GM21619 (cell line): ENCODE measurements around the gene MAP4K2.

ENCODE experiments used
- ATAC-seq: cut with Tn5 transposase; IDR thresholded peaks from one replicate; pipeline ENCODE4 v1.9.1; 2021; ENCODE audit not compliant: unreplicated experiment

The MAP4K2 gene

DNA sequence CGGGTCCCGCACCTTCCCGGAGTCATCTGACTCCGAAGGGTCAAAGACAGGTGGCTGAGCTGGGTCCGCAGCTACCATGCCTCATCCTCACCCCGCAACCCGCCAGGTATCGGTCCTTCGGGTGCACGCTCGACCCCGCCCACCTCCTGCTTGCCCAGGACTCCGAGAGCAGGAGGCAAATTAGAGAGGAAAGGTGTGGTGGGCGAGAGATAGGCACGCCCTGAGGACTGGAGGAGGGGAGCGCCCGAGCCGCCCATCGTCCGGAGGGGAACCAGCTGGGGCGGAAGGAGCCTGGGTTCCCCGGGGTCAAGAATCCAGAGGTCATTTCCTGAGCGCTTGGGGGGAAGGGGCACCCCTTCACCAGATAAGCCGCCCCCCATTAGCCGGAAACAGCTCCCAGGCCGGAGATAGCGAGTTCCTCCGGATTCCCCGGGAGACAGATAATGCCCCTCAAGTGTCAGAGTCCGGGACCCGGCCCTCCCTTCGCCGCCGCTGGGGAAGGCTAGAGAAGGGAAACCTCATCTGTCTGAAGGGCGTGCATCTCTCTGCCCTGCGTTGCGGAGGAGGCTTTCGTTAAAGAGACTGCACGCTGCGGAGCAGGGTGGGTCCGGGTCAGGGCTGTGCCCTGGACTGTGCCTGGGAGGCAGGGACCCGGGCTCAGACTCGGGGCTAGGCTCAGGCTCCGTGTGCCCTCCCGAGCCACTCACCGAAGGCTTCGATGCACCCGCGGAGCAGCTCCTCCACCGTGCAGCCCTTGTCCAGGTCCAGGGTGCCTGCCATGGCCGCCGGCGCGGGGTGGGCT is 60.7 kb downstream of the MAP4K2 start:
- no peak for ATAC-seq

DNA sequence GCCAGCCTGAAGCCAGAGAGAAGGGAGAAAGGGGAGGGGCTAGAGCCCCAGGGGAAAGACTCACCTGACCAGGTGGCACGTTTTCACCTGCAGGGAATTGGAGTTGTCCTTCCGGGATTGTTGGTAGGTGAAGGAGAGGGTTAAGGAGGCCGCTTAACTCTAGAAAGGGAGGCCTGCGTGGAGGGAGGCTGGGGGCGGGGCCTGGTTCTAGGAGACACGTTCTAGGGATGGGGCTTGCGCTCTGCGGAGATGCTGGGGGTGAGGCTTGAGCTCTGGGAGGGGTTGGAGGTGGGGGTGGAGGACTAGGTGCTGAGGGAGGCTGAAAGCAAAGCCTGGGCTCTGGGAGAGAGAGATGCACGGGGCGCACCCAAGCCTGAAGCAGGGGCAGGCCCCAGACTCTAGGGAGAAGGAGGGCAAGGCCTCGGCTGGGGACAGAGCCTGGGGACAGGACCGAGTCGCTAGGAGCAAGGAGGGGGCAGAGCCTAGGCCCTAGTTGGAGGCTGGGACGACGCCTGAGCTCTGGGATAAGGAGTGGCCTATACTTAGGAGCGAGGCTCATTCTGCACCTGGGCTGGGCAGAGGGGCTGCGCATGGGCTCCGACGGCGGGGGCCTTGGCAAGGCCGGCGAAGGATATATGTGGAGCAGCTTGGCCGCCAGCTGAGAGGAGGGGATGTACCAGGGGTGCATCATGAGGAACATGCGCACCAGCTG is 61.5 kb downstream of the MAP4K2 start:
- ATAC-seq = no peak

DNA sequence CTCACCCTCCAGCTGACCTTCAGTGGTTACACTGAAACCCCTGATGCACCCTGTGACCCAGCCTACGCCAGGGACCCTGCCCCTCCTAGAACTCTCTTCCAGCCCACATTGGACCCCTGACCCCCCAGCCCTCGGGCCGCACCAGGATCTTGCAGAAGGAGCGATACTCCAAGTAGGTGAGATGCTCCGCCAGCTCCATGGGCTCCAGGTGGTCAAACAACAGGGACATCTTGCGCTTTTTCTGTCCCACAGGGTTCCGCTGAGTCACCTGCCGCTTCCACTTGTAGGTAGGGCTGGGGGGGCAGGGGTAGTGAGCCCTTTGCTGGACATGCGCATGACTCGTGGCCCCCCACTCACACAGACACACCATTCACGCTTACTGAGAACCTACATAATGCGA is 63.1 kb downstream of the MAP4K2 start:
- no peak for ATAC-seq

DNA sequence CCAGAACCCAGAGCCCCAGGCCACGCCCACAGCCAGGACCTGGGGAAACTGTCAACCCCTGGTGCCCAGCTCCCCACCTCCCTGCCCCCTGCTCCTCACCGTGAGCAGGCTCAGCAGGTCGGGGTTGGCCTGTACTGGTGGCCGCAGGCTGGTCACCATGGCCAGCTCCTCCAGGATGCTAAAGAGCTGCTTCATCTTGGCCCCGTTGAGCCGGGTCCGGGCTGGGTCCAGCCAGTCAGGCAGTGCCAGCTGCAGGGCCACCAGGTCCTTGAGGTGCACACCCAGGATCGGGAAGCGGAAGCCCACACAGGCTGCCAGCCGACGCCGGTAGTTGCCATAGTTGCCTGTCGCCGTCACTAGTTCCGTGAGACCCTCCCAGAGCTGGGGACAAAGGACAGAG is 66.4 kb downstream of the MAP4K2 start:
- no peak for ATAC-seq

DNA sequence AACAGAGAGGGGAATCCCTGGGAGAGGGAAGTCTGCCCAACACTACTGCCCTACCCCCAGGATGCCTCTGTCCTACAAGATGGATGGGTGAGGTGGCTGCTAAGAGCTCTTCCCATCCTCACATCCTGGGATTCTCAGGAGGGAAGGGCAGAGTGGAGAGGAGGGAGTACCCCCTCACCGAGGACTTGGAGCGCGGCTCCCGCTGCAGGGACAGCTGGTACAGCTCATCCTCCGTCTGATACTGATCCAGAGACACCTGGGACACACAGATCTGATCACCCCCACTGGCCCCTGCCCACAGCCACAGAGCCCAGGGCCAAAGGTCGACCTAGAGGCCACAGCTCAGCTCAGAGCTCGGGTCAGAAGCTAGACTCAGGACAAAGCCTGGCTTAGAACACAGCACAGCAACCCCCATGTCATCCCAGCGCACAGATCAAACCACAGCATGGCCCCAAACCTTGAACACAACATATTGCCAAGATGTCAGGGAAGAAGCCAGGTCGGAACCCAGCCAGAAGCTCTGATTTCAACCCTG is 67.2 kb downstream of the MAP4K2 start:
- ATAC-seq = no peak
